HG03558 (cell line): ENCODE measurements around the gene LHFPL6.

Source experiments
- ATAC-seq: cut with Tn5 transposase; IDR thresholded peaks from one replicate; pipeline ENCODE4 v1.9.1; 2021; ENCODE audit warnings: moderate number of reproducible peaks; ENCODE audit not compliant: unreplicated experiment; ENCODE audit errors: extremely low read depth

LHFPL6 gene

DNA sequence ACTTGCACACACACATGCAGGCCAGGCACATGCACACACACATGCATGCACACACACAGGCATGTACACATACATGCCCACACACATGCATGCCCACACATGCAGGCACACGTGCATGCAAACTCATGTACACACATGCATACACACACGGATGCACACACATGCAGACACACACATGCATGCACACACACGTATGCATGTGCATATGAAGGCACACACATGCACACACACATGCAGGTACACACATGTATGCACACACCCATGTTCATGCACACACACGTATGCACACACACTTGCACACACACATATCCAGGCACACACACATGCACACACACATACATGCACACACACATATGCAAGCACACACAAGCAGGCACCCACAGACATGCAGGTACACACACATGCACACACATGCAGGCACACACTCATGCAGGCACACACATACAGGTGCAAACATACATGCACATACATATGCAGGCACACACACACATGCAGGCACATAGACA is 278.1 kb downstream of the LHFPL6 start:
- ATAC-seq = no peak

- ATAC-seq = no peak
These were observed 280.0 kb downstream of the LHFPL6 start for GRCh38 chr13:39322836-39323585.

- no peak for ATAC-seq
These were observed 281.4 kb downstream of the LHFPL6 start for GRCh38 chr13:39321574-39321973.

GRCh38 chr13:39318161-39318560 is 284.8 kb downstream of the LHFPL6 start:
- no peak for ATAC-seq

DNA sequence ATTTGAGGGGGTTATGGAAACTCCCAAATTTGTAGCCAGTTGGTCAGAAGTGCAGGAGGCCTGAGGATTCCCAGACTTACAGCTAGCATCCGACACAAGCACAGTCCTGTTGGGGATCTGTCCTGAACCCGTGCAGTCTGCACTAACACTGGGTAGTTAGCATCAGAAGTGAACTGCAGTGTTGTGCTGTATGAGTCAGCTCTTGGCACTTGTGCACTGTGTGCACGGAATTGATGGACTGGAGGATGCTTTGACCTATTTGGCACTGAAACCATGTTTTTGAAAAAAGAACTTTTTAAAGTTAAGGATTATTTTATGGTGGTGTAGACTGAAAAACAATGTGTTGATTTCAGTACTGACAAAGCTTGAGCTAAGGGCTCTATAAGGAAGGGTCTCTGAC is 285.7 kb downstream of the LHFPL6 start:
- ATAC-seq = no peak

- ATAC-seq = no peak
These were observed 287.2 kb downstream of the LHFPL6 start for GRCh38 chr13:39315796-39316195.

DNA sequence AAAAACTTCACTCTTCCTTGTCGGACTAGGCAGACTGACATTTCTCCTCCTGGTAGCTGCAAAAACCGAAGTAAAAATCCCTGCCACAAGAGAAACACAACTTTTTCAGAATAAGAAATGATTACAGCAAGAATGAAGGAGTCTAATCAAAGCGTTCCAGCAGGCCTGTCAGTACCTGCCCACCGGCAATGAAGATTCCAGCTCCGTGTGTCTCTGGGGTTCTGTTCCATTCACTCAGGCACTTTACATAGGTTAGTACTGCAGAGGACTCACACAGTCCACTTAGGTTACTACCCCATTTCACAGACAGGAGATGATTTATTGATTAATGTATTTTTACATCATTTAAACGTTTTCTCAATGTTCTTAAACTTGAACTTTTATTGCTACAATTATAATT is 289.3 kb downstream of the LHFPL6 start:
- ATAC-seq = no peak

GRCh38 chr13:39312596-39312995 is 290.4 kb downstream of the LHFPL6 start:
- ATAC-seq = no peak

DNA sequence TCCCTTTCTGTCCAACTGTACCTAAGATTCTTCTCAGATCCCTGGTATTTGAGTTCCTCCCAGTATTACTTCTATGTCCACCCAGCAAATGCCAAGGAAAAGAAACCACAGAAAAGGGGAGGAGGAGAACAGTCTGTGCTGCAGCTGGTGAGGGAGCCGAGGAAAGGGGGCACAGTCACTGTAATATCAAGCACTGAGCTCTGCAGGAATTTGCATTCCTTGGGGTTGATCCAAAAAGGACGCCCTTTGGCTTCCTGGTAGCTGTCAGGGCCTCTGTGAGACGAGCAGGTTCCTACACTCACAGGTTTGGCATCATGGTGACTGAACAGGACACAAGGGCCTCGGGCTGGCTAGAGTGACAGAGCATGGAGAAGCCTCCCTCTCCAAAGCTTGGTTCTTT is 291.4 kb downstream of the LHFPL6 start:
- no peak for ATAC-seq

DNA sequence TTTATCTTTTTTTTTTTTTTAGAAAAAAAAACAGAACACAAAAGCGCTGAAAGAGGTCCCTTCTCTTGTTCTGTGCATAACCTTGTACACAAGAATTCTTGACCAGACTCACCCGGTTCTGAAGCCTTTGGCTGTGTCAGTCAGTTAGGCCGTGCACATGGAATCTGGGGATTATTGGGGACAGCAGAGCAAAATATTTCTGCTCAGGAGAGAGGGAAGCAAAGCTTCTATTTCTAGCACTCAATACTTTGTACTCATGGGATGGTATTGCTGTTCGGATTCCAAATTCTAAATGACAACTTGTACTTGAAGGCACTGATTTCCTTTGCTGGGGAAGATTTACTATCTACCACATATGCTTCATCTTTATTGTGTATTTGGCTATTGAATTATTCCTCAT is 292.0 kb downstream of the LHFPL6 start:
- no peak for ATAC-seq

- ATAC-seq = peak; percentile 92
These were observed 296.1 kb downstream of the LHFPL6 start for GRCh38 chr13:39306639-39307589.

DNA sequence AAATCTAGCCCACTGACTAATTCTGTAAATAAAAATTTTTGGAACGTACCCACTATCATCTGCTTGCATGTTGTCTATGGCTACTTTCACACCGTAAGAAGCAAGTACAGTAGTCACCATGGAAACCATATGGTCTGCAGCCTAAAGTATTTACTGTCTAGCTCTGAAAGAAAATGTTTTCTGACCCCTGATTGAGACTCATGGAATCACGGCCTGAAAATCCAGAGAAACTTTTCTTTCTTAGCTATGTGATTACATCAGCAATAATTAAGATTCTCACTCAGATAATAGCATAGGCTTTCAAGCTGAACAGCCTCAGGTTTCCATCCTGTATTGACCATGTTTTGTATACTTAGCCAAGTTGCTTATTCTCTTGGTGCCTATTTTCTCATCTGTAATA is 300.2 kb downstream of the LHFPL6 start:
- no peak for ATAC-seq

GRCh38 chr13:39298951-39299350 is 304.0 kb downstream of the LHFPL6 start:
- ATAC-seq = no peak

GRCh38 chr13:39297664-39298171 is 305.3 kb downstream of the LHFPL6 start:
- ATAC-seq = no peak

DNA sequence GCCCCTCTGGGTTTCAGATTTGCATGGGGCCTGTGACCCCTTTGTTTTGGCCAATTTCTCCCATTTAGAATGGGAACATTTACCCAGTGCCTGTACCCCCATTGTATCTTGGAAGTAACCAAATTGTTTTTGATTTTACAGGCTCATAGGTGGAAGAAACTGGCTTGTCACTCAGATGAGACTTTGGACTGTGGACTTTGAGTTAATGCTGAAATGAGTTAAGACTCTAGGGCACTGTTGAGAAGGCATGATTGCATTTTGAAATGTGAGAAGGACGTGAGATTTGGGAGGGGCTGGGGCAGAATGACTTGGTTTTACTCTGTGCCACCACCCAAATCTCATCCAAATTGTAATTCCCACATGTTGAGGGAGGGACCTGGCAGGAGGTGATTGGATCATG is 306.0 kb downstream of the LHFPL6 start:
- ATAC-seq = no peak

DNA sequence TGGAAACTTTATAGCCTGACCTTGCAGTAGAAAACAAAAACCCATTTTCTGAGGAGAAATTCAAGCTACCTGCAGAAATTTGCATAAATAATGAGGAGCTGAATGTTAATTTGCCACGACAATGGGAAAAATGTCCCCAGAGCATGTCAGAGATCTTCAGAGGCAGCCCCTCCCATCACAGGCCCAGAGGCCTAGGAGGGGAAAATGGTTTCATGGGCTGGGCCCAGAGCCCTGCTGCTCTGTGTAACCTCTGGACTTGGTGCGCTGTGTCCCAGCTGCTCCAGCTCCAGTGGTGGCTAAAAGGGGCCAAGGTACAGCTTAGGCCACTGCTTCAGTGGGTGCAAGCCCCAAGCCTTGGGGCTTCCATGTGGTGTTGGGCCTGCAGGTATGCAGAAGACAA is 306.8 kb downstream of the LHFPL6 start:
- no peak for ATAC-seq
